Measurements from ENCODE around the gene ADARB2.

- TF ChIP-seq, protein P1, sequence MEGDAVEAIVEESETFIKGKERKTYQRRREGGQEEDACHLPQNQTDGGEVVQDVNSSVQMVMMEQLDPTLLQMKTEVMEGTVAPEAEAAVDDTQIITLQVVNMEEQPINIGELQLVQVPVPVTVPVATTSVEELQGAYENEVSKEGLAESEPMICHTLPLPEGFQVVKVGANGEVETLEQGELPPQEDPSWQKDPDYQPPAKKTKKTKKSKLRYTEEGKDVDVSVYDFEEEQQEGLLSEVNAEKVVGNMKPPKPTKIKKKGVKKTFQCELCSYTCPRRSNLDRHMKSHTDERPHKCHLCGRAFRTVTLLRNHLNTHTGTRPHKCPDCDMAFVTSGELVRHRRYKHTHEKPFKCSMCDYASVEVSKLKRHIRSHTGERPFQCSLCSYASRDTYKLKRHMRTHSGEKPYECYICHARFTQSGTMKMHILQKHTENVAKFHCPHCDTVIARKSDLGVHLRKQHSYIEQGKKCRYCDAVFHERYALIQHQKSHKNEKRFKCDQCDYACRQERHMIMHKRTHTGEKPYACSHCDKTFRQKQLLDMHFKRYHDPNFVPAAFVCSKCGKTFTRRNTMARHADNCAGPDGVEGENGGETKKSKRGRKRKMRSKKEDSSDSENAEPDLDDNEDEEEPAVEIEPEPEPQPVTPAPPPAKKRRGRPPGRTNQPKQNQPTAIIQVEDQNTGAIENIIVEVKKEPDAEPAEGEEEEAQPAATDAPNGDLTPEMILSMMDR (IDR thresholded peaks at IDR 0.05; ENCODE audit: poor library complexity): no peak
- no peak for TF ChIP-seq EZH2phosphoT487 (IDR thresholded peaks at IDR 0.05; ENCODE audit: low read depth, severe bottlenecking, unreplicated experiment)
These were observed 574.7 kb downstream of the ADARB2 start for GRCh38 chr10:1162481-1163203.

All from hepatocyte (in vitro differentiated cells).